ENCODE data around the gene SH3RF3.
A peak's percentile ranks its signal among the peaks of the same experiment; 100 is the strongest.

SH3RF3 gene

DNA sequence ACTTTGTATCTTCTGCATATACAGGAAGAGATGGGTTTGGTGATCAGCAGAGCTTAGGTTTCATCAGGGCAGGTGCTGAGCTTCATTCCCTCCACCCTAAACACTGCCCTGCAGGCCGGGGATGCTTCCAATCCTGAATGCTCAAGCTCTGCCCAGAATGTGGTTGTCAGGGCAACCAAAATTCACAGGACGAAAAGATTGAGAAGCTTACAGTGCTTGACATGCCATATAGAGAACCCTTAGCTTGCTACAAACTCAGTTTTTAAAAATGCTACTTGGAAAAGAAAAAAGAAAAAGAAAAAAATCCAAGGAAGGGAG lies 65.6 kb downstream of the SH3RF3 start:
- DNase-seq = no peak
- intact Hi-C loops (cut with DNase I) = no loop called here

- peak in 1 of 10 donors; percentile 66 for DNase-seq
- intact Hi-C loops (cut with DNase I) = no loop called here
Observed at GRCh38 chr2:109195193-109196045, 66.4 kb downstream of the SH3RF3 start.

- intact Hi-C loops (cut with DNase I) = no loop called here
- peak in 1 of 10 donors; percentile 79 for DNase-seq
Observed at GRCh38 chr2:109196081-109196875, 67.3 kb downstream of the SH3RF3 start.

DNA sequence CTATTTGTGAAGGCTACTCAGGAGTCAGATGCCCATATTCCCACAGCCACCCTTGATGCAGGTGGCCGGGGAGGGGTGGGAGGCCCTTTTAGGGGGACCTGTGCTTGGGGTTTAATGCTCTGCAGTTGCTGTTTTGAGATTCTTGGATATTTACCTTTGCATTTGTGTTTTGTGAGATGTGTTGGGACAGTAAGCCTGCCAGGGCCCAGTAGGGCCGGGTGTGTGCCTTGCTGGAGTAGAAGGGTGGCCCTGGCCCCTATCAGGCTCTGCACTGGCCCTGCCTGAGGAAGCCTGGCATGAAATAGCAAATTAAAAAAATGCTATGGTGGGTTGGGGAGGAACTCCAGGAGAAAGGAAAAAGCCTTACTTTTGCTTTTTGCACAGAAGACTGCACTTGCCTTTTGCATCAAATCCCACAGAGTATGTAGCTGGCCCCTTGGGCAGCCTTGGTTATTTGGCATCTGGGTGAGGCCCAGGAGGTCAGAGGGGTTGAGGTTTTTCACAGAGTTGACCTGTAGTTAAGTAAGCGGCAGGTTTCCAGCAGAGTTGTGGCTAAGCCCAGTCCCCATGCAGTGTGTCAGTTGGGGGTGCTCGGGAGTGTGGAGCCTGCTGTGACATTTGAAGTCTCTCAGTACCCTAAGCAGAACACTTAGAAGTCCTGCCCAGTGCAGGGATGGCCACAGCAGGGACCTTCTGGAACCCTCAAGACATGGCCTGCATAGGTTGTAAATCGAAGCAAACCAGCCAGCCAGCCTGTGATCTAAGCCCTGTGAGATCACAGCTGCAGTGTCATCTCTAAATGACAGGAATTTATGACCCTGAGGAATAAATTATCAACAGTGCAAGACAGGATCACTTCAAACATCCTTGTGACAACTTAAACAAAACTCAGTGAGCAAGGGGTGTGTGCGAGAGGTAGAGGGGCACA lies 68.8 kb downstream of the SH3RF3 start:
- peak in 1 of 10 donors; percentile 39 for DNase-seq
- intact Hi-C loops (cut with DNase I) = no loop called here

GRCh38 chr2:109199790-109200189 lies 70.8 kb downstream of the SH3RF3 start:
- peak in 1 of 10 donors; percentile 18 for DNase-seq
- intact Hi-C loops (cut with DNase I) = no loop called here

DNA sequence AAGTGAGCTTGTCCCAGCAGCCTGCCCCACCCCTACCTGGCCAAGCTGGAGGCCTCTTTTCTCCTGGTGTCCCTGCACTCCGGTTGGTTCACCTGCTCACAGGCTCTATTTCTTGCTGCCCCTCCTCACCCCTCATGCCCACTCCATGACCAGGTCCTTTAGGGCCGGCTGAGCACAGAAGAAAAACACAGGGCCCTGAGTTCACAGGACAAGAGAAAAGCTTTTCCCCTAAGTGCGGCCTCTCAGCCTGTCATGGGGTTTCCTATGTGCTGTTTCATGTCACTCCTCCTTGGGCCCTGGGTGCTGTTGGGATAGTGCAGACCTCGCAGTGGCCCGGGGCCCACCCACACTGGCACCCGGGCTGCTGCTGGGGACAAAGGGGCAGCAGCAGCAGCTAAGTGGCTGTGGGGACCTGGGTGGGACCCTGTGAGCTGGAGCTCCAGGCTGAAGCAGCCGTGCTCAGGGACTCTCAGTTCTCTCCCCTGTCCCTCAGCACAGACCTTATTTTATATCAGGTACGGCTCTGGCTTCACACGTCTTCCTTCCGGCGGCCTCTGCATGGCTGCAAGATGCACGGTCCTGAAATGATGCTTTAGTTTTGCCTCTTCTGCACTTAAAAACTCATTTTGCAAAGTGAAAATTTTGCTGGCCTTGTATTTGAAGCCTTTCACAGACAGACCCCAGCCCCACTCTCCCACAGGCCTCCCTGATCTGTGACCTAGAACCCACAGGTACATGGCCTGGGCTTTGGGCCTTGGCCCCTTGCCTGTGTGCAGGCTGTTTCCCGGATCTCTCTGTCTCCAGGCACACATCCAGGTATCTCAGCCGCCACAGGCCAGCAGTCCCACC lies 71.8 kb downstream of the SH3RF3 start:
- DNase-seq = peak in 1 of 10 donors; percentile 69
- intact Hi-C loops (cut with DNase I) = no loop called here

- intact Hi-C loops (cut with DNase I) = no loop called here
- DNase-seq = peak in 1 of 10 donors; percentile 85
Observed at GRCh38 chr2:109201465-109202327, 72.7 kb downstream of the SH3RF3 start.

DNA sequence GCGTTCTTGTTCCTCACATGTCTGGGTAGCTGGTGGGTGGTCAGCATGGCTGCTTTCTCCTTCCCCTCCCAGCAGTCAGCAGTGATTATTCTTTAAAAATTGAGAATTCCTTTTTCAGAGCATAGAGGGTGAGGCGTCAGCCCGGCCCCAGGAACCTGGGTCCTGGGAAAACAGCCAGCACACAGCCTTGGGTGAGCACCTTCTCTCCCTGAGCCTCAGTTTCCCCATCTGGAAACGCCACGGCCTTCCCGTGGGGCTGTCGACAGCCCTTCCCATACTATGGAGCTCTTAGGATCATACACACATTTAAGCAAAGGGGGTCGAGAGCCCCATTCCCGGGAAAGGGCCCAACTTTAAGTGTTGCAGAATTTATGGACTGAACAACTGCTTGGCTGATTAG lies 73.5 kb downstream of the SH3RF3 start:
- intact Hi-C loops (cut with DNase I) = no loop called here
- DNase-seq = peak in 1 of 10 donors; percentile 32

DNA sequence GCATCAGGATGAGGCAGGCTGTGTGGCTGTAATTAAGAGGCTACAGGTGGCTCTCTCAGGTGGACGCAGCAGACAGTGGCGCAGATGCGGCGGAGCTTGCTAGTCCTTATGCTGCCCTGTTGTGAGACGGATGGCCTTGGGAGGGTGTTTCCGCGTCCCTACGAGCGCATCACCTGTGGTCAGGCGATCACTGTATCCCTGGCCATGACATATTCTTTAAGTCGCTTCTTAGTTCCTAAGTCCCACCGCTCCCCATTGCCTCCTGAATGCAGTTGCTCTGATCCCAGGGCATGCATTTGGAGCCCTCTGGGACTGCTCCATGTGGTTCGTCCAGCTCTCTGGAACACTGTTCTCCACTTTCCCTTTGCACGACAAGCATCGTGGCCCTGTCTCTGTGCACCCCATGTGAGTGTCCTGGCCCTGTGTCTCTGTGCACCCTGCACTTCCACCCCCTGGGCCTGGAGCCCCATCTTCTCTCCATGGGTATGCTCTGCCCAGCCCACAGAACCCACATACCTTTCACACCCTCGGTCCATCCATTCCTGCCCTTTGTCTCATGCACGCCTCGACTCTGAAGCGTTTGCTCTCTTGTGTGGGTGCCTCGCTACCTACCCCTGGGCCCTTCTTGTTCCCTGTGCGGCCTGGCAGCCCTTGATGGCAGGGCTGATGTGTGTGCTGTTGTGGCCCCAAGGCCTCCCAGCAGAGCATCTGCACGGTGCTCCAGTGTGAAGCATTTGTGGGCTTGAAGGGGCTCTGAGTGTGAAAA lies 74.4 kb downstream of the SH3RF3 start:
- intact Hi-C loops (cut with DNase I) = no loop called here
- peak in 1 of 10 donors; percentile 55 for DNase-seq

DNA sequence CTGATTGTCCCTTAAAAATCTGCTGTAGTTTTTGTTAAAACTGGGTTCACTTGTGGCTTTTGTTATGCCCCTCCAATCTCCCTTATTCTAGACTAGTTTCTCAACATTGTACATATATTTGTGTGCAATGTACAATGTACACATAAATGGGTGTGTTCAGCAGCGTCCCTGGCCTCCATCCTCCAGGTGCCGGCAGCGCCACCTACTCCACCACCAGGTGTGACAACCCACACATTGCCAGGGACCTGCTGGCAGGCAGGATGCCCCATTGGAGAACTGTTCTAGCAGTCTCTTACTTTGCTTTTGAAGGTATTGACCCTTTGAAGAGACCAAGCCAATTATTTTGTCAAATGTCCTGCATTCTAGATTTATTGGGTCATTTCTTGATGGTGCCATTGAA lies 75.4 kb downstream of the SH3RF3 start:
- no peak for DNase-seq
- intact Hi-C loops (cut with DNase I) = no loop called here

DNA sequence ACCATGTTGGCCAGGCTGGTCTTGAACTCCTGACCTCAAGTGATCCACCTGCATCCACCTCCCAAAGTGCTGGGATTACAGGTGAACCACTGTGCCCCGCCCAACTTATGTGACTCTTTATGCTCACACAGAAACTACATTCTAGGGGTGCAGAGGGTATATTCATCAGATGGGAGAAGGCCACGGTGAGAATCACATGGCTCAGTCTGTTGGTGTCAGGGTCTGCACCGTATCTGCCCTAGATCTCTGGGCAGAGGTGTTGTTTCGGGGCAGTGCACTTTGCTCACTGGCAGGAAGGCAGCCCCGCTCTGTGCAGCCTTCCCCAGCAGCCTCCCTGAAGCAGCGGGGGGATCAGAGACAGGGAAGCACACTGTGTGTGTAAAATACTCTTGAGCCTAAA lies 76.4 kb downstream of the SH3RF3 start:
- DNase-seq = no peak
- intact Hi-C loops (cut with DNase I) = no loop called here

DNA sequence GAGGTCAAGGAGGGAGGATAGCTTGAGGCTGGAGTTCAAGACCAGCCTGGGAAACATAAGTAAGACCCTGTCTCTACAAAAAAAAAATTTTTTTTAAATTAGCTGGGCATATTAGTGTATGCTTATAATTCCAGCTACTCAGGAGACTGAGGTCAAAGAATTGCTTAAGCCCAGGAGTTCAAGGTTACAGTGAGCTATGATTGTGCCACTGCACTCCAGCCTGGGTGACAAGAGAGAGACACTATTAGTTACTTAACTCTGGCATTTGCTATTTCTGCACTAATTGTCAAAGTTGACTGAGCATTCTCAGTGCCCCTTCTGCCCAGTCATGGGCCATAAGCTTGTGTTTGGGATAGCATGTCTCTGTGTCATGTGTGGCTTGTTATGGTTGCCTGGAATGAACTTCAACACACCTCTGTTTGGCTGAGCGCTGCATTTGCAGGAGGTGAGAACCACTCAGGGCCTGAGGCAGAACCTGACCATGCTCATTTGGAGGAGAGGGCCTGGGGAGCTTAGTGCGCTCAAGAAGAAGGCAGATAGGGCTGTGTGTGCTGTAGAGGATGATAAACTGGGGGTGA lies 77.7 kb downstream of the SH3RF3 start:
- DNase-seq = peak in 1 of 10 donors; percentile 11
- intact Hi-C loops (cut with DNase I) = no loop called here

GRCh38 chr2:109207176-109207575 lies 78.2 kb downstream of the SH3RF3 start:
- intact Hi-C loops (cut with DNase I) = no loop called here
- DNase-seq = no peak

DNA sequence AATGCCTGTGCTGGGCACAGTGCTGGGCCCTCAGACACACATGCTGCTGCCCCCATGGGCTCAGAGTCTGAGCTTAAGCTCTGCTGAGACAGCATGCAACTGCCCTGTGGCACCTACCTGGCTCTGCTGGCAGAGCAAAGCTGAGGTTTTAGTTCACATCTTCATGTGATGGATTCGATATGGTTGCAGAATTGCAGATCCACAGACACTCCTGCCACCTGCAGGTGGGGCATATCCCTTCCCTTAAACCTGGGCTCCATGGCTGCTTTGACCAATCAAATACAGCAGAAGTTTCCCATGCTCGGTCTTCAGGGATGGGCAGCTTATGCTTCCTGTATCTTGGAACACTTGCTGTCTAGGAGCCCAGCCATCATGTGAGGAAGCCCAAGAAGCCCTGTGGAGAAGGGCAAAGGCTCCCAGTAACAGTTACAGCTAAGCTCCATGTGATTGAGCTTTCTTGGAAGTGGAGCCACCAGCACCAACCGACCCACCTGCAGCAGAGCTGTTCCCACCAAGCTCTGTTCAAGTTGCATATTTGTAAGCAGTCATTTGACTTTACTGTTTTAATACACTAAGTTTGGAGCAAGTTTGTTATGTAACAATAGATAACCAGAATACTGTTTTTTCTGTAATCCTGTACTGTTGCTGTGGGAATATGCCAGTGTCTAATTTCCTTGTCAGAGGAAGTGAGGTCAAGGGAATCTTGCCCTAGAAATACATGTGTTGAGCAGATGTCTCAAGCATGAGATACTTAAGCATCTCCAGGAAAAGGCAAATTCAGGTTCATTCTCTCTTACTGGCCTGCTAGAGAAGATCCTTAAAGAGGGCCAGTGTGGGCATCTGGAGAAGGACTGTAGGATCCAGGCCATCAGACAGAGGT lies 79.3 kb downstream of the SH3RF3 start:
- DNase-seq = peak in 1 of 10 donors; percentile 40
- intact Hi-C loops (cut with DNase I) = no loop called here

GRCh38 chr2:109208951-109209335 lies 79.9 kb downstream of the SH3RF3 start:
- intact Hi-C loops (cut with DNase I) = no loop called here

DNA sequence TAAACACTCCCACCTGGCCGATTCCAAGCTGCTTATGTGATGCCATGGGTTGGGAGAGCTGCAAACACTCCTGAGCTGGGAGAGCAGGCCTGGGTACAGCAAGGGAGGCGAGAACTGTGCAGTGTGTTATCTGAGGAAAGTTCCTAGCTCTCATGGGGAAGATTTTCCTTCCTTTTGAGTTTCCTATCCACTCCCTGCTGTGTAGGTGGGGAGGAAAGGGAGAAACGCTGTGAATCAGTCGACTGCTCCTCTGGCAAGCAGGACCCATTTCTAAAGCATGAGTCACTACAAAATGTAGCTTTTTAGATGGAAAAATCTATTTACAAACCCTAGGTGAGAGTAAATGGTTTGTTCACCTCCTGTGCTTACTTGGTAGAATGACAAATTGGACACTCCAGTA lies 80.4 kb downstream of the SH3RF3 start:
- intact Hi-C loops (cut with DNase I) = no loop called here
- DNase-seq = peak in 2 of 10 donors; percentile 64 to 67

More at GRCh38 chr2:109208951-109209335, 79.9 kb downstream of the SH3RF3 start:
- DNase-seq = peak in 1 of 10 donors; percentile 47

GRCh38 chr2:109209941-109210340 lies 80.9 kb downstream of the SH3RF3 start:
- intact Hi-C loops (cut with DNase I) = no loop called here

More at GRCh38 chr2:109209941-109210340, 80.9 kb downstream of the SH3RF3 start:
- DNase-seq = no peak
